ENCODE data around the gene THSD7B. TPM values are rescaled to one million over a fixed set of nuclear protein-coding genes. Genes with fewer than 3 reads are reported as not detected.
"Not testable (repeated sequence)": the region's sequence is repeated elsewhere in the genome, so short reads cannot be mapped to it uniquely, and the experiment has no call there.

Gene THSD7B
- total and polyA plus RNA-seq, 2 of the 8 experiments (the other 6 are each of a cell fraction or from before 2014, with no cell fraction given) = 0.60 to 2.9 TPM

DNA sequence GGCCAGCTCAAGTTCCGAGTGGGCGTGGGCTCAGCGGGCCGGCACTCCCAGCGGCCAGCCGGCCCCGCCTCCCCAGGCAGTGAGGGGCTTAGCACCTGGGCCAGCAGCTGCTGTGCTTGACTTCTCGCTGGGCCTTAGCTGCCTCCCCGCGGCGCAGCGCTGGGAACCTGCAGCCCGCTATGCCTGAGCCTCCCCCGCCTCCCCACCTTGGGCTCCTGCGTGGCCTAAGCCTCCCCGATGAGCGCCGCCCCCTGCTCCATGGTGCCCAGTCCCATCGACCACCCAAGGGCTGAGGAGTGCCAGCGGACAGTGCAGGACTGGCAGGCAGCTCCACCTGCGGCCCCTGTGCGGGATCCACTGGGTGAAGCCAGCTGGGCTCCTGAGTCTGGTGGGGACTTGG, 6.8 kb upstream of the THSD7B start:
- H4K20me1 ChIP-seq (replicated peaks in 1 of 2; ENCODE audit: control insufficient read depth in 1 of 2, insufficient read depth in 2 of 2, low read length in 2 of 2); H3K18ac ChIP-seq (ENCODE audit: extremely low read depth, low read length); H3K9ac ChIP-seq (replicated peaks in 1 of 4; ENCODE audit: extremely low read depth in 1 of 4, low read depth in 3 of 4, low read length in 3 of 4); H3K27me3 ChIP-seq (replicated peaks in 1 of 4; ENCODE audit: control insufficient read depth in 3 of 4, extremely low read depth in 1 of 4, insufficient read depth in 3 of 4, low read length in 3 of 4); H4K5ac ChIP-seq (ENCODE audit: insufficient read length, low read depth, low read length); H3K4ac ChIP-seq (replicated peaks; ENCODE audit: insufficient read length, low read depth, low read length); H3K79me1 ChIP-seq (ENCODE audit: low read depth, low read length); H3K56ac ChIP-seq (replicated peaks; ENCODE audit: insufficient read length, low read depth, low read length); H3K14ac ChIP-seq (ENCODE audit: insufficient read length); H2BK5ac ChIP-seq (ENCODE audit: low read depth, low read length); H2BK20ac ChIP-seq (ENCODE audit: low read length); H3K9me3 ChIP-seq (ENCODE audit: insufficient read depth in 2 of 2, low read depth in 1 of 2, low read length in 1 of 2); H3K23ac ChIP-seq (ENCODE audit: insufficient read length); FAIRE-seq; H2BK15ac ChIP-seq (ENCODE audit: low read length); H2AK5ac ChIP-seq (ENCODE audit: low read depth, low read length); H3K23me2 ChIP-seq (ENCODE audit: low read depth, low read length); DNase-seq (ENCODE audit: low read depth in 1 of 2, low spot score in 2 of 2); H2AFZ ChIP-seq (ENCODE audit: low read length); H3K4me1 ChIP-seq (replicated peaks in 1 of 4; ENCODE audit: control insufficient read depth in 3 of 4, insufficient read depth in 4 of 4, low read length in 3 of 4); H3K79me2 ChIP-seq (ENCODE audit: control insufficient read depth in 1 of 2, insufficient read depth in 2 of 2, low read length in 2 of 2); H4K91ac ChIP-seq (replicated peaks; ENCODE audit: insufficient read length, low read length); H3K4me2 ChIP-seq (ENCODE audit: insufficient read depth in 1 of 2, low read depth in 2 of 2, low read length in 2 of 2); H3K27ac ChIP-seq (ENCODE audit: low read depth, low read length); H4K8ac ChIP-seq (ENCODE audit: extremely low read depth, insufficient read depth, low read length); H2BK120ac ChIP-seq (replicated peaks; ENCODE audit: low read depth, low read length); H2BK12ac ChIP-seq (ENCODE audit: low read depth, low read length); H3K36me3 ChIP-seq (ENCODE audit: control insufficient read depth in 2 of 4, insufficient read depth in 4 of 4, low read length in 3 of 4); H3K4me3 ChIP-seq (ENCODE audit: extremely low read depth in 1 of 4, insufficient read depth in 2 of 4, low read depth in 3 of 4, low read length in 4 of 4); POLR2A ChIA-PET (ENCODE audit: partially characterized antibody): not testable (repeated sequence)
- CTCF ChIA-PET (ENCODE audit: partially characterized antibody) = interaction anchor here (0.9 to 1.0 kb wide), 3 partner anchors 21 to 30 kb away, joined by 3 read pairs; no protein-coding TSS in a partner anchor
- 94% methylated on average over 18 of the region's 22 CpGs; no CpG with 5 or more reads in 1 of the 2 experiments for WGBS, 2 experiments (ENCODE audit: extremely low coverage in 1 of 2, insufficient coverage in 1 of 2, insufficient read length in 1 of 2, insufficient replicate concordance in 2 of 2, low coverage in 1 of 2, low lambda C conversion rate in 2 of 2, missing lambda C conversion rate in 1 of 2)
